NCI-H2227 treated with DMSO at 0.1 percent for 48 hours (cell line): ENCODE measurements around the gene KCNK16.
"Not testable (repeated sequence)": the region's sequence is repeated elsewhere in the genome, so short reads cannot be mapped to it uniquely, and the experiment has no call there.

ENCODE experiments used
- DNase-seq: peaks from one replicate; lab custom pipeline; 2025; lab: John Stamatoyannopoulos, UW

KCNK16 gene

GRCh38 chr6:39309942-39310531 lies 12.5 kb downstream of the KCNK16 start:
- peak; percentile 60 for DNase-seq

- no peak for DNase-seq
Measured at GRCh38 chr6:39307462-39307861, 15.0 kb downstream of the KCNK16 start.

GRCh38 chr6:39304951-39305350 lies 17.6 kb downstream of the KCNK16 start:
- no peak for DNase-seq

GRCh38 chr6:39303425-39304153 lies 18.9 kb downstream of the KCNK16 start:
- no peak for DNase-seq

GRCh38 chr6:39302669-39303424 lies 19.7 kb downstream of the KCNK16 start:
- DNase-seq, result peak; percentile 32

- no peak for DNase-seq
Measured at GRCh38 chr6:39302011-39302410, 20.5 kb downstream of the KCNK16 start.

- no peak for DNase-seq
Measured at GRCh38 chr6:39301606-39302005, 20.9 kb downstream of the KCNK16 start.

- no peak for DNase-seq
Measured at GRCh38 chr6:39300739-39301138, 21.8 kb downstream of the KCNK16 start.

- DNase-seq, result no peak
Measured at GRCh38 chr6:39298061-39298460, 24.4 kb downstream of the KCNK16 start.

- no peak for DNase-seq
Measured at GRCh38 chr6:39296745-39297640, 25.5 kb downstream of the KCNK16 start.

- DNase-seq, result no peak
Measured at GRCh38 chr6:39295611-39296011, 26.9 kb downstream of the KCNK16 start.

GRCh38 chr6:39294899-39295298 lies 27.6 kb downstream of the KCNK16 start:
- no peak for DNase-seq

- no peak for DNase-seq
Measured at GRCh38 chr6:39294133-39294532, 28.4 kb downstream of the KCNK16 start.

GRCh38 chr6:39292637-39293036 lies 29.9 kb downstream of the KCNK16 start:
- no peak for DNase-seq

GRCh38 chr6:39289490-39289889 lies 33.0 kb downstream of the KCNK16 start:
- no peak for DNase-seq

GRCh38 chr6:39287601-39288000 lies 34.9 kb downstream of the KCNK16 start:
- no peak for DNase-seq

GRCh38 chr6:39286596-39286995 lies 35.9 kb downstream of the KCNK16 start:
- not testable (repeated sequence) for DNase-seq

GRCh38 chr6:39282774-39283173 lies 39.7 kb downstream of the KCNK16 start:
- DNase-seq, result no peak

GRCh38 chr6:39281312-39281980 lies 41.1 kb downstream of the KCNK16 start:
- DNase-seq, result no peak

- no peak for DNase-seq
Measured at GRCh38 chr6:39280247-39280731, 42.2 kb downstream of the KCNK16 start.

- DNase-seq, result no peak
Measured at GRCh38 chr6:39279539-39279938, 43.0 kb downstream of the KCNK16 start.
